Measurements from ENCODE around the gene SHBG.

The SHBG gene

DNA sequence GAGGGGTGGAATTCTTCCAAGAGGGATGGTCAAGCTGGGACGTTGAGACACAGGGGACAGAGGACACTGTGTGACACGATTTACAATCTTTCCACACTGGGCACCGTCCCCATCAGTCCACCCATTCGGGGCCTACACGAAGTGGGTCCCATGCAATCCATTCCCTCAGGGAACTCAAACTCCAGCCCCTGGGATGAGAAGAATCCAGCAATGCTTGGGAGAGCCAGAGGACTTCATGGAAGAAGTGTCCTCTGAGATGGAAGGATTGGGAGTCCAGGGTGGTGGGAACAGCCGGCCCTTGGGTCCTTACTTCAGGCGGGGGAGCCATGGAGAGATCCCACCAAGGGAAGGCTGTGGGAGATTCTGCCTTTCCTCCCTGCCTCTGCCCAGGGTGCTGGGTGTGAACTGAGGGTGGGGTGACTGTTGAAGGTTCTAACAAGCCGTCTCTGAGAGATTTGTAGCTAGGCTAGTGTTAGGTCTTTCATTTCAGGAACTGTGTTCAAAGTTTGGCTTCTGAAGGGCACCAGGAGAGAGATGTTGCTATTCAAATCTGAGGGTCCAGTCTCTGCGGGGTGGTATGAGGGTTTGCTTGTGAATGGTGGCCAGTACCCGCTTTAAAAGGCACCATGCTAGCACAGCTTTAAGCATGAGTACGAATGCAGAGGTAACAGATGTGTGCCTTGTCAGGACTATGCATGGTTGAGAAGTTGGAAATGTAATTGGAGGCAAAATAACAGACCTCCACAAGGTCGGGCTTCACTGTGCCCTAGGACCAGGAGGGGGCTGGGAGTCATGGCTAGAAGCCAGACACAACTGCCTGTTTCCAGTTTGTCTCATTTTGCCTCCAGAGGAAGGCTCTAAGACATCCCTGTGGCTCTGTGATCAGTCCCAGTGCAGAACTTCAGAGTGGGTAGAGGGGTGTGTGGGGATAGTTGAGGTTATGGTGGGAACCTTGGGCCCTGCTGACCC lies 22.7 kb downstream of the SHBG start:
- TF ChIP-seq CTCF (conservative IDR thresholded peaks at IDR 0.05): no peak
- H3K27ac ChIP-seq: no peak overlapping the region

DNA sequence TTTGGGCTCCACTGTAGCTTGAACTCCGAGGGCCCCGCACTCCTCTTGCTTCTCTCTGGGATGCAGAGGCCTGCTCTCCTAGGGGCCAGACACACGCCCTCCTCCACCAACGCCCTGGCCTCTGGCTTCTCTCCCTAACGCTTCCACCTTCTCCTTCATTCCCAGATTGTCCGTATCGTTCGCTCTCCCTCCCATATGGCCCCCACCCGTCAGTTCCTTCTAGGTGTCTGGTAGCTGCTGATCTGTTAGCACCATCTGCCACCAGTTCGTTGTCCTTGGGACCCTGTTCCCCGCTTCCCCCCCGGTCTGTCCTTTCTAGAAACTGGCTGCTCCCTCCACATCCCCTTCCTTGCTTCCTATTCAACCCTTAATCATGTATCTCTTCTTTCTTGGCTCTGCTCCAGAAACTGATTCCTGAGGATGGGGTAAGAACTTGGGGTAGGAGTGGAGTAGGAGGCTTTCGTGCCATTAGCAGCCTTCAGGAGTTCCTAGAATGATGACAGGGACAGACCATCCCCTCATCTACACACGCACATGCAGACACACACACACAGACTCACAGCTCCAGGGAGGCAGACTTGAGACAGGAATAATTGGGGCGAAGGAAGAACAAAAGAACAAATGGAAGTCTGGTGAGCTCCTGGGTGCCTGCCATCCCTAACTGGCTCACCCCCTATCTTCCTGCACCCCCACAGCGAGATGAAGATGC lies 25.1 kb downstream of the SHBG start:
- no peak for TF ChIP-seq CTCF (conservative IDR thresholded peaks at IDR 0.05)
- H3K27ac ChIP-seq: no peak overlapping the region

DNA sequence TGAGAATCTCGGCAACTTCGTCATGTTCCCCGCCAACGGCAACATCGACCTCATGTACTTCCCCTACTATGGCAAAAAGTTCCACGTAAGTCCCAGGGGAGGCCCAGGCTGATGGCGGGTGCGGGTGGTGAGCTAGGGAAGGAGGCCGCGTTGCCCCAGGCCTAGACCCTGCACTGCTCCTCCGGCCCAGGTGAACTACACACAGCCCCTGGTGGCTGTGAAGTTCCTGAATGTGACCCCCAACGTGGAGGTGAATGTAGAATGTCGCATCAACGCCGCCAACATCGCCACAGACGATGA lies 25.6 kb downstream of the SHBG start:
- H3K27ac ChIP-seq: no peak overlapping the region
- TF ChIP-seq CTCF (conservative IDR thresholded peaks at IDR 0.05): no peak

GRCh38 chr17:7656958-7657609 lies 27.1 kb downstream of the SHBG start:
- TF ChIP-seq CTCF (conservative IDR thresholded peaks at IDR 0.05): no peak
- H3K27ac ChIP-seq: no peak overlapping the region

GRCh38 chr17:7667656-7668406 lies 37.9 kb downstream of the SHBG start:
- no peak overlapping the region for H3K27ac ChIP-seq
- TF ChIP-seq CTCF (conservative IDR thresholded peaks at IDR 0.05): no peak

DNA sequence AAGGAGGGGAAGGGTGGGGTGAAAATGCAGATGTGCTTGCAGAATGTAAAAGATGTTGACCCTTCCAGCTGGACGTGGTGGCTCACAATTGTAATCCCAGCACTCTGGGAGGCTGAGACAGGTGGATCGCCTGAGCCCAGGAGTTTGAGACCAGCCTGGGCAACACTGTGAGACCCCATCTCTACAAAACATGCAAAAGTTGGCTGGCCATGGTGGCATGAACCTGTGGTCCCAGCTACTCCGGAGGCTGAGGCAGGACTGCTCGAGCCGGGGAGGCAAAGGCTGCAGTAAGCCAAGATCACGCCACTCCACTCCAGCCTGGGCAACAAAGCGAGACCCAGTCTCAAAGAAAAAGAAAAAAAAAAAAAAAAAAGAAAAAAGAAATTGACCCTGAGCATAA lies 38.5 kb downstream of the SHBG start:
- no peak for TF ChIP-seq CTCF (conservative IDR thresholded peaks at IDR 0.05)
- H3K27ac ChIP-seq: no peak overlapping the region
